HG02973 (cell line): ENCODE data around the gene EIF3D.
"Not testable (repeated sequence)": the region's sequence is repeated elsewhere in the genome, so short reads cannot be mapped to it uniquely, and the experiment has no call there.

Source experiments
- ATAC-seq: cut with Tn5 transposase; IDR thresholded peaks from one replicate; pipeline ENCODE4 v1.9.1; 2021; ENCODE audit warnings: moderate library complexity; ENCODE audit not compliant: unreplicated experiment

The EIF3D gene

DNA sequence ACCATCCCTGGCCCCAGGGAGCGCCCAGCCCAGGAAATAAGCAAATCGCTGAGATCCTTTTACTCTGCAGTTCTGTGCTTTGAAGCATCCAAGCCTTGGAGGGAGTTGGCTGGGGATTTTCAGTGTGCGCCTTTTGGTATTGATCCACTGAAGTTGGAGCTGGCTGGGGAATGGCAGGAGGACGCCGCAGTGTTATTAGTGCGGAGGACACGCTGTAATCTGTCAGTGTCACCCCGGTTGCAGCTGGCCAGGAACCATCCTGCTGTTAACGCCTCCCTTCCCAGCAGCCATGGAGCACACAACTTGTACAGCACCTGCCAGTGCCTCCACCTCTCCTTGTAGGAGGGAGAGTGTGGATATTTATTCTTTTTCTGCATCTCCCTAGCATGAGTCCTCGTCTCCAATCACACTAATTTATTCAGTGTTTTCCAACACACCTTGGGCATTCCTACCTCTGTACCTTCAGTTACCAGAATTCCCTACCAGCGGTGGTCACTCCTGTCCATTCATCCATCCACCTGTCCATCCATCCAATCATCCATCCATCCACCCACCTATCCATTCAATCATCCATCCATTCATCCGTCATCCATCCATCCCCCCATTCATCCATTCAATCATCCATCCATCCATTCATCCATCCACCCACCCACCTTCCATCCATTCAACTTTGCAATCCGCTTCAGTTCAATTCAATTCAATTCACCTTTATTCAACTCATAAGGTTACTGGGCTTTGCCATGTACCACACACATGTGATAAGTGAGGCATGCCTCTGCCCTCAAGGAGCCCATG lies 21.9 kb upstream of the EIF3D start:
- ATAC-seq: no peak

DNA sequence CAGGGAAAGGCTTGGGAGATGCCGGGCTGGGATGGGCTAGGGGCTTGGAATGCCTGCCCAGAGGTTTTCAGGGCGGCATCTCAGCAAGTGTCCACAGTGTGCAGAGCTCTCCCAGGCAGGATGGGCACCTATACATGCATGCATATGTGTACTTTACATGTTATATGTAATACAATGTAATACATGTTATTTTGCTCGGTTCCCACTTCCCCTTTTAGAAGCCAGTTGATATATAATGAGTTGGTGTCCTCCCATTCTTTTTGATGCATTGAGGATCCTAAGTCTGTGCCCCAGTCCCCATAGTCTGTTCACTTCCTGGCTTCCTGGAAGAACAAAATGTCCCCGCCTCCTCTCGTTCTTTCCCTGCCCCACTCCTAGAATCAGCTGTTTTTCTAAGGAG lies 20.1 kb upstream of the EIF3D start:
- ATAC-seq: no peak

DNA sequence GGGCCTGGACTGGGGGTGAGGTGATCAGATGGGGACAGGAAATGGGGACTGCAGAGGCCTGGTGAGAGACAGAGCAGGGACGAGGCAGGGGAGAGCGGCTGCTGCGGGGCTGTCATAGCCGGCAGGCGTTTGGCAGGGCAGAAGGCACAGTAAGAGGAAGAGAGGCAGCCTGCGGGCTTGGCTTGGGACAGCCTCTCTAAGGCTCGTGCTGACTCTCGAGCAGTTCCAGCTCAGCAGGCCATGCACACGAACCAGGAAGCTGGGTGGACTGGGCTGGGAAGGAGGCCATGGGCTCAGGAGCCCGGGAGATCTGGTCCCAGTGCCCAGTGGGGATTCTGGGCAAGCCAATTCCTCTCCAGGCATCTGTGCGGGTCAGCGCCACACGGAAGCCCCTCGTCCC lies 19.6 kb upstream of the EIF3D start:
- ATAC-seq: no peak

DNA sequence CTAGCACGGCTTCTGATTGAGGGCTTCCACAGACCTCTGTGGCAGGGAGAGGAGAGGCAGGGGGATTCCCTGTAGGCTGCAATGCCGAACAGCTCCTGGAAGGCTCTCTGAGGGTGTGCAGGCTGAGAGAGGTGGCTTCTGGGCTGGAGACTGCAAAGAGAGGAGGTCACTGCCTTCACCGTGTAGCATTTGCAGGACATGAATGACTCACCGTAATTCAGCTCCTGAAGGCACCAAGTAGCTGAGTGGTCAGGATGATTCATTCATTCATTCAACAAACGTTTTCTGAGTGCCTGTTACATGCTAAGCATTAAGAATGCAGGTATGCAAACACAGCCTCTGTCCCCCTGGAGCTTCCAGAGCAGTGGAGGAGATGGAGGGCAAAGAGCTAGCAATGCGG lies 18.0 kb upstream of the EIF3D start:
- ATAC-seq: no peak

DNA sequence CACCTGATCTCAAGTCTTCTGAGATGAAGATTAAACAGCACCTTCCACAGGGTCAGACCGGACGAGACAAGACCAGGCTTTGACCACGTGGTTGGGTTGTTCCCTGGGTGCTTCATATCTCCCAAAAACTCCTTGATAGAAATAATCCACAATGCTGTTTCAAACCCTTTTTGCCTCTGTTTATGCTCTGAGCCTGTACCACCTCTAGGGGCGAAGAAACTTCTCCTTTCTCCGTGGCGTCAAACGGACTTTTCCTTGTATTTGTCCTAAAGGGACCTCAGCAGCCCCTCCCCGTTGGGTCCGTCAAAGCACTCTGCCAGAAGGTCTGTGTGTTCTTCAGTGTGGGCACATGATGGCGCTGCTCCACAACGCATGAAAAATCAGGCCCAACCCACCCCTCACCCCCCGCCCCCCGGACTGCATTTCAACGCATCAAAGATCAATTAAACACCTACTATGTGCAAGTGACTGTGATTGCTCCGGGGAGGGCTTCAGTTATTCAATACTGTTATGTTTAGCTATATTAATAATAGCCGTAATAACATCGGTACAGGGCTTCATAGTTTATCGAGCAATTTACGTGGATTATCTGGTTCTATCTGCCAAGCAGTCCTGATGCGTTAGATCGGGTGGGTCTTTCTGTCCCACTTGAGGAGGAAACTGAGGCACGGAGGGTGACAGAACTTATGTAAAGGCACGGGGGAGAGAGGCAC lies 17.3 kb upstream of the EIF3D start:
- ATAC-seq: no peak

DNA sequence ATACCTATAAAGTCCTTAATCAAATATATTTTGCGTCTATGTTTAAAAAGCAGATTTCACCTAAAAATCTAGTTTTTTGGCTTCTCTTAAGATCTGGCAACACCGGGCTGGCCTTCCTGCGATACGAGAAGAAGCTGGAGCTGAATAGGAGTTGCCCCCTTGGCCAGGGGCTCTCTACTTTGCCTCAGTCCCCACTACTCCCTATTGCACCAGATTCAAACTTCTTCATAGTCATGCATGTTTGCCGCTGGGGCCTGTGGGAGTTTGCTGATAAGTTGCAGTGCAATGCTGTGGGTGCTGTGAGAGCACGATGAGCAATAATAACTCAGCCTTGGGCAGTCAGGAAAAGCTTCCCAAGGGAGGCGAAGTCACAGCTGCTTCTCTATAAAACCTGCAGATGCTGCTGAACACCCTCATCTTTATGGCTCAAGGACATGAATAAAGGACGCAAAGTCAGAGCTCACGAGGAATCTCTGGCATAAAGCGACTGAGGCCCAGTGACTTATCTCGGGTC lies 15.2 kb upstream of the EIF3D start:
- no peak for ATAC-seq

DNA sequence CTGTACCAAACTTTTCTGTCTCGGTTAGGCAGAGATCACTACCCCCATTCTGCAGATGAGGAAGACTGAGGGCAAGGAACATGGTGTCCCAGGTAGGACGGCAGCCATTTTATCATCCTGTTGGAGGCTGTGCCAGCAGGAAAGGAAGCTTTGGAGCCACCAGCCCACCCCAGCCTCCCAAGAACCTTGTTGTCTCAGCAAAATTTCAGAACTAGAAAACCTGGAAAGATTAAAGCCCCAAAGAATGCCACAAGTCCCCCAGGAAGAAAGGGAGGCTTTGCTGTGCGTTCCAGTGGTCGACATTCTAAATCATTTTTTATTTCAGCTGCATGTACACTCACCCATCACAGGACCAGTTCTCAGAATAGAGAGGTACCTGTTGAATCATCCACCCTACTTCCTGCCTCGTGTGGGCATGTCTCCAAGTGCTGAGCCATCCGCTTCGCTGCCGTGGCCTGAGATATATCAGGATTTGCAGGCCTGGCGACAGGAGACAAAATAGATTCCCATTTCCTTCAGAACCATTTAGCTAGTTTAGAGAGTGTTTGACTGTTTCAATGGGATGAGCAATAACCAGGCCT lies 13.0 kb upstream of the EIF3D start:
- no peak for ATAC-seq

DNA sequence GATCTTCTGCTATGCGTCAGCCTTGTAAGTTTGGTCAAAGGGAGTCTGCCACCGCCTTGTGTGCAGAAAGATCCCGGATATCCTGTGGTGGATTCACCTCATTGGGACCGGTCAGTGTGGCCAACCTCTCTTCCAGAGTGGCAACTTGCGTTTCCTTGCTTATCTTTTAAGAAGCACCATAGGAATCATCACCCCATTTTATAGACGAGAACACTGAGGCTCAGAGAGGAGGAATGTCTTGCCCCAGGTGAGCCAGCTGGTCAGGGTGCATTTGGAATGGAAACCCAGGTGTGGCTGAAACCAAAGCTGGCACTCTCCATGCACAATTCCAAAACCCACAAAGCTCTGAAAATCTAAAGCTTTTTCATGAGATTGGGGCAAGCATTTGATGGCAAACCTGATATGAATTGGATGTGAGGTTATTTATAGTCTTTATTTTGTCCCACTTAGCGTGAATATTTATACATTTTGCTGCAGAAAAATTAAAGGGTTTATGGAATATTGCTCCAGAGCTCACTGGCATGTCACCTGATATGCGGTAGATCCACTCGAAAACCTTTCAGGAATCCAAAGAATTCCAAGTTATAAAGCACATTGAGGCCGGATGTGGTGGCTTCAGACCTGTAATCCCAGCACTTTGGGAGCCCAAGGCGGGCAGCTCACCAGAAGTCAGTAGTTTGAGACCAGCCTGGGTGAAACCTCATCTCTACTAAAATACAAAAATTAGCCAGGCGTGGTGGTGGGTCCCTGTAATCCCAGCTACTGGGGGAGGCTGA lies 12.1 kb upstream of the EIF3D start:
- ATAC-seq: no peak

DNA sequence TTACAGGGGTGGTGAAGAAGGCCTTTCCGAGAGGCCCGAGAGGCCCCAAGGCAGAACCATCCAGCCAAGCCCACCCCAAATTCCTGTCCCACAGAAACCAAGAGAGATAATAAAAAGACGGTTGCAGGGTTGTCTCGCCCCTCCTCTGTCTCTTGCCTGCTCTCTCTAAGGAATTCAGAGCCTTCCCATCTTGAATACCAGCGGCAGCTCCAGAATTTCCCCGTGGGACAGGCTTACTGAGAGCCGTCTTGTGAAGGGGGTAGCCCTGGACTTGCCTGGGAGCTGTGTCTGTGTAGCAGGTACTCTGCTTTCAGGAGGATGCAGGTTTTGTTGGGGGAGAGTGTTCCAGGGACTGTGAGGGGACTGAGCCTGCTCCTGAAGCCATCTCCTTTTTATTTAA lies 9.6 kb upstream of the EIF3D start:
- no peak for ATAC-seq

DNA sequence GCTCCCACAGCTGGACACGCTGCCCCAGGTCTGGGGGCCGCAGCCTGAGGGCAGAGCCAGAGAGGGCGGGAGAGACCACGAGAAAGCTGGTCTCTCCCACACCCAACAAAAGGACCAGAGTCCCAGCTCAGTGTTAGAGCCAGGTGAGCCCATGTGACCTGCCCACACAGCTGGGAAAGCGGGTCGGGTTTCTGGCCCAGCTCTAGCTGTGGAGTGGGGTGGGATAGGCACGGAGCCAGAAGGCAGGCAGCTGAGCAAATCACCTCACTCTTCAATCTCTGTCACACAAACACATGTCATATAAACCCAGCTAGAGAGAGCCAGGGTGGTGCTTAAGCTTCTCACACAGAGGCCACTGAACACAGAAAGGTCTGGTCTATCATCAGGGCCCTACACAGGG lies 7.8 kb upstream of the EIF3D start:
- no peak for ATAC-seq

DNA sequence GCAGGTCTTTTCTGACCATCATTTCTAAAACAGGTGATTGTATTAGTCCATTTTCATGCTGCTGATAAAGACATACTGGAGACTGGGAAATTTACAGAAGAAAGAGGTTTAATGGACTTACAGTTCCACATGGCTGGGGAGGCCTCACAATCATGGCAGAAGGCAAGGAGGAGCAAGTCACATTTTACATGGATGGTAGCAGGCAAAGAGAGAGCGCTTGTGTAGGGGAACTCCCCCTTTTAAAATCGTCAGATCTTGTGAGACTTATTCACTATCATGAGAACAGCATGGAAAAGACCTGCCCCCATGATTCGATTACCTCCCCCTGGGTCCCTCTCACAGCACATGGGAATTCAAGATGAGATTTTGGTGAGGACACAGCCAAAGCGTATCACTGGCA lies 4.4 kb upstream of the EIF3D start:
- ATAC-seq: not testable (repeated sequence)

DNA sequence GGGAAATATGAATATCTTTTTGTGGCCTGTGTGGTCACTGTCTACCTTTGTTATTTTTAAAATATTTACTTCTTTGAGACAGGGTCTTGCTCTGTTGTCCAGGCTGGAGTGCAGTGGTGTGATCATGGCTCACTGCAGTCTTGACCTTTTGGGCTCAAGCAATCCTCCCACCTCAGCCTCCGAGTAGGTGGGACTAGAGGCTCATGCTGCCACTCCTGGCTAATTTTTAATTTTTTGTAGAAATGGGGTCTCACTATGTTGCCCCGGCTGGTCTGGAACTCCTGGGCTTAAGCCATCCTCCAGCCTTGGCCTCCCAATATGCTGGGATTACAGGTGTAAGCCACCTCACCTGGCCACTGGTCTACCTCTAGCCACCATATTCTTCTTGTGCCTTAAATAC lies 3.5 kb upstream of the EIF3D start:
- no peak for ATAC-seq

DNA sequence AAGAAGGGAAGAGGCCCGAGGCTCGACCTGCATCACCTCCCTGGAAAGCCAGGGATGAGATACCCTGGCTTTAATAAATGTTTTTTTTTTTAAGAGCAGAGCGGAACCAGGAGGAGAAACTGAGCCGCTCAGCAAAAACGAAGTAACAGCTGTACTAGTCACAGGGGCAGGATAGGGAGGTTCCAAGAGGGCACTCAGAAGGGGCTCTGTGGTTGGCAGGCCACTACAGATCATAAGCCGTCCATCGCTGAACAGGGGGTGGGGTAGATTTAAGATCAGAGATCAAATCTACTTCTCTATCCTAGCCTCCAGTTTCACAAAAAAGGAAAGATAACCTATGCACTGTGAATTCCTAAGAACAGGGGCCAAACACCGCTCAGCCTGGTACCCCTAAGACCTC lies 625 bp downstream of the EIF3D start:
- ATAC-seq: peak; percentile 7

DNA sequence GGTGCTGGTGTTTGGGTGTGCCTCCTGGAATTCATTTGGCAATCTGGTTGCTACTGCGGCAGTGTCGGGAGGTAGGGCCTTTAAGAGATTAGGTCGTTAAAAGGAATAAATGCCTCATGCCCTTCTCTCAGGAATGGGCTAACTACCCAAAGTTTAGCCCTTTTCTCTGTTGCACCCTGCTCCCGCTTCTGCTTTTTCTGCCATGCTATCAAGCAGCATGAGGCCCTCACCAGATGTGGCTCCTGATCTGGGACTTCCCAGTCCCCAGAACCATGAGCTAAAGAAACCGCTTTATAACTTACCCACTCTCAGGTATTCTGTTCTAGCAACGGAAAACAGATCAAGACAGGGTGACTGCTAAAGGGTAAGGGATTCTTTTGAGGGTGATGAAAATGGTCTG lies 6.3 kb downstream of the EIF3D start:
- ATAC-seq: no peak

DNA sequence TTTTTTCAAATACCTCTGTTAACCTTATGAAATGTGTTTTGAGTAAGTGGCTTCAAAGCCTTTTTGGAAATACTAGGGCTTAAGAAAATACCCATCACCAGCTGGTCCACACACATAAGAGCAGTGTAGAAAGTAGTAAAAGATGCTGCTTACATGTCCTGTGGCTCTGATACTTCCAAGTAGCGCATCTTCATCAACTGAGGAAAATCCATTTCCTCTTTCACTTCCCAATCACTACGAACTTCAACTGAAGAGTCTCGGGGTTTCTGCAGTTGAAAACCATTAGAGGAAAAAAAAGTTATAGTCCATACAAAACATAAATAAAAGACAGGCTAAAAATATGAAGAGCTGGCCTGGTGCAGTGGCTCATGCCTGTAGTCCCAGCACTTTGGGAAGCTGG lies 8.5 kb downstream of the EIF3D start:
- no peak for ATAC-seq

DNA sequence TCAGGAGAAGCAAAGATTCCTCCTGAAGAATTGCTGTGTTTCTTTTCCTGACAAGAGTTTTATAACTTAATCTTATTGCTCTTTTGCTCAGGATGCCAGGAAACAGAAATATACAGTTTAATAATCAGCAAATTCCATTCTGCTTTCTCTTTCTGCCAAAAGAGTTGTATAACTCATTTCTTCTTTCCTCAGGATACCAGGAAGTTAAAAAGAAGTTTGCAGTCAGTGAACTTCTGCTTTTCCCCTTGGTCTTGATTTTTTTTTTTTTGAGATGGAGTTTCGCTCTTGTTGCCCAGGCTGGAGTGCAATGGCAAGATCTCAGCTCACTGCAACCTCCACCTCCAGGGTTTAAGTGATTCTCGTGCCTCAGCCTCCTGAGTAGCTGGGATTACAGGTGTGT lies 9.1 kb downstream of the EIF3D start:
- ATAC-seq: not testable (repeated sequence)

DNA sequence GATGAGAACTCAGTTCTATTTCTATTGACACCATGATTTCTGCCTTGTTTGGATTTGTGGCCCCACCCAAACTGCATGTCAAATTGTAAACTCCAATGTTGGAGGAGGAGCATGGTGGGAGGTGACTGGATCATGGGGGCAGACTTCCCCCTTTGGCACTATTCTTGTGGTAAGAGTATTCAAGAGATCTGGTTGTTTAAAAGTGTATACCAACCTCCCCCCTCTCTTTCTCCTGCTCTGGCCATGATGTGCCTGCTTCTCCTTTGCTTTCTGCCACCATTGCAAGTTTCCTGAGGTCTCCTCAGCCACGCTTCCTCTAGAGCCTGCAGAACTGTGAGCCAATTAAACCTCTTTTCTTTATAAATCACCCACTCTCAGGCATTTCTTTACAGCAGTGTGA lies 14.2 kb downstream of the EIF3D start:
- ATAC-seq: no peak

DNA sequence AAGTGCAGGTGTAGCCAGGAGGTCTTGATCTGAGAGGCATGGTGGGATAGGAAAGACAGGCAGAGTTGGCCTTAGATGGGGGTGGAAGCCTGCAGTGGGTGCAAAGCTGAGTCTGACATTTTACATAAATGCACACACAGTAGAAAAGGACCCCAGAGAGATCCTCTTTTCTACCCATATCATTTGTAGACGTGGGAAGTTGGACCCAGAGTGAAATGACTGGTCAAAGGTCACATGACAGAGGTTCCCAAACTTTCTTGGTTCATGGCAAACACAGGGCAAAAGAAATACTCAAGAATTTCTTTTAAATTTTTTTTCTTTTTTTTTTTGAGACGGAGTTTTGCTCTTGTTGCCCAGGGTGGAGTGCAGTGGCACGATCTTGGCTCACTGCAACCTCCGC lies 16.0 kb downstream of the EIF3D start:
- ATAC-seq: no peak

DNA sequence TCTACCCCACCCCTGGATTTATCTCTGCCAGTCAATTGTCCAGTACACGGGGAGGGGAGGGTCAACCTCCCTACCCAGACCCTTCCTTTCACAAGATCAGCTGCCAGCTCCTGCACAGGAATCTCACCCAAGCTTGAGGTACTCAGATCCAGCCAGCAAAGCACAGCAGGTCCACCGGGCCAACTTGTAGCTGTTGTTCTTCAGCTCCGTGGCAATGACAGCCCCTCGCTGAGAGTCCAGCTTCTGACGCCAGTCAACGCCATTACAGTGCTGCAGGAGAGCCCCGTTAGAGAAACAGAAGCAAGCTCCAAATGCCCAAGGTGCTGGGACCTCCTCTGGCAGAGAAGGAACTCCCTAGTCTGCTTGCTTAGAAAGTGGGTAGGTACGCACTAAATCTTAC lies 16.6 kb downstream of the EIF3D start:
- no peak for ATAC-seq

DNA sequence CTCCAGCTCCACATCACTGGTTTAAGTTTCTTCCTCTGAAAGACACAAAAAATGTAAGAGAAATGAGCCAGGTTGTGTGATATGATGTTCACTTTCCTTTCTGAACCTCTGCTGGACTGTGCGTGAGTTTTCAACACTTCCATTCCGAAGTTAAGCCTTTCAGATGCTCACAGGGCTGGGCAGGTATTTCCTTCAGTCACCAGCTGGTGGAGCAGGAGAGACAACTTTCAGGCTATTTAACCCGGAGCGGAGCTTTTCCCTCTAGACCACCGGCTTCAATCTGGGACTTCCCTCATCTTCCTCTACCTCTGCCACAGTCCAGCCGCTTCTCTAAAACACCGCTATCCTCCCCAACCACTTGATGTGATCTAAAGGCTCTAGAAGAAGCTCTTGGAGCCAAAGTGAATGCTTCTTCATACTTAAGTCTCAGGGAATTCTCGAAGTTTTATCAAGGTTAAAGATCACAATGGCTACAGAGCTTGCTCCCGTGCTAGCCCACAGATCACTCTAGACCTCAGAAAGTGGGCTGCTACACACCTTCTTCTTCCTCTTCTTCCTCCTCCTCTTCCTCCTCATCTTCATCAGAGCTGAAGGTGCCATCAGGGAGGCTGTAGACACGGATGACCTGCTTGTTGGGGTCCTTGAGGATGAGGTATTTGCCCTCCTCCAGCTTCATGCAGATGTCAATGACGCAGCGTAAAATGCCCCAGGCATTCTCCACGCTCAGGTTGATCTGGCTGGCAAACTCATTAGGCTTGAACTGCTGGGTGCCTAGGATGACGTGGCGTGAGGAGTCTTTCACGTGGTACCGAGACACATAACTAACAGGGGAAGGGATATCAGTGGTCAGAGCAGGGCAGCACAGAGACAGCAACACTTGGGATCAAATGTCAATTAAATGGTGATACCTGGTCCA lies 17.7 kb downstream of the EIF3D start:
- ATAC-seq: no peak
